ENCODE data around the gene IGFN1.

DNA sequence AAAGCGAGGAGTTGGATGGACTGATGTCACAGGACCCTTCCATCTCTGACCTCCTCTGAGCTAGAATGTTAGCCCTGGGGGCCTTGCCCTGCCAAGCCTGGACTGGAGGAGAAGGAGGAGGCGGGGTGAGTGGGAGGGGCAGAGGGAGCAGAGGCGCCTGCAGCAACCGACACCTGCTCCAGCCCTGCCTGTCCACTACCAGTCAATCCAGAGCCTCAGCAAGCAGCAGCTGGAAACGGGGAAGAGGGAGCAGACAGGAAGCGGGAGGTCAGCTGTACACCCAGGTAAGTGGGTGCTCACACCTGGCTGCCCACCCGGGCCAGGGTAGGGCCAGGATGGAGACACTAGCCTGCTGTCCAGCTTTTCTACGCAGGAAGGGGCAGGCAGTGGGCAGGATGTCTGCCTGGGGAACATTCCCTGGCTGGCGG is at the start of gene IGFN1:
- TF ChIP-seq, protein P1, sequence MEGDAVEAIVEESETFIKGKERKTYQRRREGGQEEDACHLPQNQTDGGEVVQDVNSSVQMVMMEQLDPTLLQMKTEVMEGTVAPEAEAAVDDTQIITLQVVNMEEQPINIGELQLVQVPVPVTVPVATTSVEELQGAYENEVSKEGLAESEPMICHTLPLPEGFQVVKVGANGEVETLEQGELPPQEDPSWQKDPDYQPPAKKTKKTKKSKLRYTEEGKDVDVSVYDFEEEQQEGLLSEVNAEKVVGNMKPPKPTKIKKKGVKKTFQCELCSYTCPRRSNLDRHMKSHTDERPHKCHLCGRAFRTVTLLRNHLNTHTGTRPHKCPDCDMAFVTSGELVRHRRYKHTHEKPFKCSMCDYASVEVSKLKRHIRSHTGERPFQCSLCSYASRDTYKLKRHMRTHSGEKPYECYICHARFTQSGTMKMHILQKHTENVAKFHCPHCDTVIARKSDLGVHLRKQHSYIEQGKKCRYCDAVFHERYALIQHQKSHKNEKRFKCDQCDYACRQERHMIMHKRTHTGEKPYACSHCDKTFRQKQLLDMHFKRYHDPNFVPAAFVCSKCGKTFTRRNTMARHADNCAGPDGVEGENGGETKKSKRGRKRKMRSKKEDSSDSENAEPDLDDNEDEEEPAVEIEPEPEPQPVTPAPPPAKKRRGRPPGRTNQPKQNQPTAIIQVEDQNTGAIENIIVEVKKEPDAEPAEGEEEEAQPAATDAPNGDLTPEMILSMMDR (IDR thresholded peaks at IDR 0.05; ENCODE audit: insufficient read depth, low read length, poor library complexity, severe bottlenecking) = no peak
- TF ChIP-seq EZH2phosphoT487 (conservative IDR thresholded peaks at IDR 0.05; ENCODE audit: low read length) = no peak
